ENCODE results near the gene TIGD4.

TIGD4 gene

GRCh38 chr4:152779513-152780266 is at the start of gene TIGD4, which contains the start of gene ARFIP1:
Gene TIGD4, minus strand, starts transcription at chr4:152779730. Its CDS starts 8,726 bp downstream, at chr4:152771004.
Gene ARFIP1, plus strand, starts transcription at chr4:152779954. Its CDS starts 49,680 bp downstream, at chr4:152829634.
- DNase-seq (ENCODE audit: low read depth in 2 of 2): peak; percentile 90 to 94

- no peak for DNase-seq (ENCODE audit: low read depth in 2 of 2)
Measured at GRCh38 chr4:152828122-152828521, 48.6 kb upstream of the TIGD4 start.

GRCh38 chr4:152825336-152825735 is 45.8 kb upstream of the TIGD4 start:
- DNase-seq (ENCODE audit: low read depth in 2 of 2): no peak

- DNase-seq (ENCODE audit: low read depth in 2 of 2): no peak
Measured at GRCh38 chr4:152824561-152824960, 45.0 kb upstream of the TIGD4 start.

- no peak for DNase-seq (ENCODE audit: low read depth in 2 of 2)
Measured at GRCh38 chr4:152822323-152822722, 42.8 kb upstream of the TIGD4 start.

GRCh38 chr4:152820073-152820472 is 40.5 kb upstream of the TIGD4 start:
- no peak for DNase-seq (ENCODE audit: low read depth in 2 of 2)

GRCh38 chr4:152819026-152819645 is 39.6 kb upstream of the TIGD4 start:
- no peak for DNase-seq (ENCODE audit: low read depth in 2 of 2)

- no peak for DNase-seq (ENCODE audit: low read depth in 2 of 2)
Measured at GRCh38 chr4:152817331-152817730, 37.8 kb upstream of the TIGD4 start.

GRCh38 chr4:152815078-152815477 is 35.5 kb upstream of the TIGD4 start:
- DNase-seq (ENCODE audit: low read depth in 2 of 2): no peak

- DNase-seq (ENCODE audit: low read depth in 2 of 2): no peak
Measured at GRCh38 chr4:152810715-152811287, 31.3 kb upstream of the TIGD4 start.

- no peak for DNase-seq (ENCODE audit: low read depth in 2 of 2)
Measured at GRCh38 chr4:152808670-152809069, 29.1 kb upstream of the TIGD4 start.

GRCh38 chr4:152807294-152807829 is 27.8 kb upstream of the TIGD4 start:
- DNase-seq (ENCODE audit: low read depth in 2 of 2): no peak

- DNase-seq (ENCODE audit: low read depth in 2 of 2): no peak
Measured at GRCh38 chr4:152806501-152807125, 27.1 kb upstream of the TIGD4 start.

GRCh38 chr4:152805818-152806217 is 26.3 kb upstream of the TIGD4 start:
- DNase-seq (ENCODE audit: low read depth in 2 of 2): no peak

- DNase-seq (ENCODE audit: low read depth in 2 of 2): no peak
Measured at GRCh38 chr4:152805071-152805650, 25.6 kb upstream of the TIGD4 start.

- no peak for DNase-seq (ENCODE audit: low read depth in 2 of 2)
Measured at GRCh38 chr4:152803541-152803940, 24.0 kb upstream of the TIGD4 start.

- no peak for DNase-seq (ENCODE audit: low read depth in 2 of 2)
Measured at GRCh38 chr4:152795891-152796290, 16.4 kb upstream of the TIGD4 start.

- no peak for DNase-seq (ENCODE audit: low read depth in 2 of 2)
Measured at GRCh38 chr4:152786627-152787026, 7.1 kb upstream of the TIGD4 start.

- DNase-seq (ENCODE audit: low read depth in 2 of 2): no peak
Measured at GRCh38 chr4:152785639-152786615, 6.4 kb upstream of the TIGD4 start.

GRCh38 chr4:152784490-152785350 is 5.2 kb upstream of the TIGD4 start:
- no peak for DNase-seq (ENCODE audit: low read depth in 2 of 2)
